ENCODE data around the gene GALNTL6. TPM values are rescaled to one million over a fixed set of nuclear protein-coding genes. Genes with fewer than 3 reads are reported as not detected.
A peak's percentile ranks its signal among the peaks of the same experiment; 100 is the strongest.

Gene GALNTL6
- total and polyA plus RNA-seq, 8 donors, result 0.15 to 0.87 (median 0.58) TPM; not detected in 3

DNA sequence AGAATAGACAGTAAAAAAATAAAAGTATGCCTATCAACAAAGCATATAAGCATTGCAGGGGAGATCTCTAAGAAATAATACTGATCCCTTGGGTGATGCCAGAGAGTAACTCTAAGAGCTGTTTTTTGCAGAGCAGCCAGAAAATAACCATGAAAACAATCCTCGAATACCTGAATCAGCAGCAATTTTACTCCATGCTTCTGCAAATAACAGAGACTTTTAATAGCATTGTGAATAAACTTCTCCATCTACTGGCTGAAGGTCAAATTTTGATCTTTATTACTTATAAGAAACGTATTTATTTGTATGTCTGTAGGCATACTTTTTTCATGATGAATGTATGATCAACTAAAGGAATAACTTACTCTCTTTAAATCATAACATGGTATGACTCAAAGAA lies 334.5 kb downstream of the GALNTL6 start:
- Histone ChIP-seq H3K9me3 (no peaks in the 10 kb centered on the region), H3K27ac (no peak overlapping the region), H3K36me3 (no peaks in the 10 kb centered on the region), H3K4me3 (no peak overlapping the region), H3K27me3 (no peaks in the 10 kb centered on the region), H3K4me1 (no peaks in the 10 kb centered on the region)
- WGBS, 5 donors, result 11 to 21% (median 20%) methylated on average over 2 of the region's 2 CpGs
- peak in 1 of 2 donors; percentile 18 for DNase-seq
- no peak for TF ChIP-seq EP300 (IDR thresholded peaks at IDR 0.05)
- no peak for TF ChIP-seq POLR2AphosphoS5 (IDR thresholded peaks at IDR 0.05)
- no peak for TF ChIP-seq POLR2A (IDR thresholded peaks at IDR 0.05)
- TF ChIP-seq CTCF (IDR thresholded peaks at IDR 0.05), result no peak
- intact Hi-C loops (cut with DNase I; ENCODE audit: low total_unique reads), result no loop called here

GRCh38 chr4:172149329-172149728 lies 336.1 kb downstream of the GALNTL6 start:
- H3K27ac ChIP-seq, result no peak overlapping the region
- H3K27me3 ChIP-seq, result no peaks in the 10 kb centered on the region
- no peaks in the 10 kb centered on the region for H3K9me3 ChIP-seq
- intact Hi-C loops (cut with DNase I; ENCODE audit: low total_unique reads), result no loop called here
- no peak overlapping the region for H3K4me3 ChIP-seq
- no peaks in the 10 kb centered on the region for H3K36me3 ChIP-seq
- DNase-seq, result no peak
- H3K4me1 ChIP-seq, result no peaks in the 10 kb centered on the region
- WGBS, 5 donors, result 68 to 78% (median 75%) methylated on average over 5 of the region's 5 CpGs
- TF ChIP-seq EP300 (IDR thresholded peaks at IDR 0.05) (no peak), POLR2A (IDR thresholded peaks at IDR 0.05) (no peak), CTCF (IDR thresholded peaks at IDR 0.05) (no peak), POLR2AphosphoS5 (IDR thresholded peaks at IDR 0.05) (no peak)

- H3K4me3 ChIP-seq, result no peak overlapping the region
- no peaks in the 10 kb centered on the region for H3K27me3 ChIP-seq
- no peak overlapping the region for H3K27ac ChIP-seq
- no peak for DNase-seq
- intact Hi-C loops (cut with DNase I; ENCODE audit: low total_unique reads), result no loop called here
- no peaks in the 10 kb centered on the region for H3K36me3 ChIP-seq
- TF ChIP-seq EP300 (IDR thresholded peaks at IDR 0.05) (no peak), POLR2A (IDR thresholded peaks at IDR 0.05) (no peak), POLR2AphosphoS5 (IDR thresholded peaks at IDR 0.05) (no peak), CTCF (IDR thresholded peaks at IDR 0.05) (no peak)
- no peaks in the 10 kb centered on the region for H3K4me1 ChIP-seq
- H3K9me3 ChIP-seq, result no peaks in the 10 kb centered on the region
- WGBS, 5 donors, result 73 to 79% (median 76%) methylated on average over 3 of the region's 3 CpGs
Measured at GRCh38 chr4:172152284-172152683, 339.1 kb downstream of the GALNTL6 start.

GRCh38 chr4:172153719-172154118 lies 340.5 kb downstream of the GALNTL6 start:
- H3K27me3 ChIP-seq, result no peaks in the 10 kb centered on the region
- no peak for TF ChIP-seq POLR2AphosphoS5 (IDR thresholded peaks at IDR 0.05)
- no peak for TF ChIP-seq CTCF (IDR thresholded peaks at IDR 0.05)
- no peak for TF ChIP-seq EP300 (IDR thresholded peaks at IDR 0.05)
- TF ChIP-seq POLR2A (IDR thresholded peaks at IDR 0.05), result no peak
- no peaks in the 10 kb centered on the region for H3K9me3 ChIP-seq
- no peaks in the 10 kb centered on the region for H3K36me3 ChIP-seq
- no peaks in the 10 kb centered on the region for H3K4me1 ChIP-seq
- 77 to 85% (median 81%) methylated on average over 4 of the region's 4 CpGs for WGBS, 5 donors
- H3K4me3 ChIP-seq, result no peak overlapping the region
- intact Hi-C loops (cut with DNase I; ENCODE audit: low total_unique reads), result no loop called here
- DNase-seq, result no peak
- H3K27ac ChIP-seq, result no peak overlapping the region

All from stomach (tissue), 9 donors.